GDM1 (cell line): ENCODE measurements around the gene GREB1L.

ENCODE experiments used
- DNase-seq: peaks from one replicate; lab custom pipeline; 2025; lab: John Stamatoyannopoulos, UW

Gene GREB1L

GRCh38 chr18:21489119-21489750, 247.2 kb downstream of the GREB1L start:
- DNase-seq: peak; percentile 44

GRCh38 chr18:21489919-21490495, 248.0 kb downstream of the GREB1L start:
- no peak for DNase-seq

GRCh38 chr18:21490748-21491147, 248.7 kb downstream of the GREB1L start:
- no peak for DNase-seq

GRCh38 chr18:21496277-21496835, 254.3 kb downstream of the GREB1L start:
- no peak for DNase-seq

GRCh38 chr18:21499997-21500396, 258.0 kb downstream of the GREB1L start:
- DNase-seq: no peak

- DNase-seq: no peak
Observed at GRCh38 chr18:21502661-21503060, 260.6 kb downstream of the GREB1L start.

- no peak for DNase-seq
Observed at GRCh38 chr18:21507913-21508701, 266.1 kb downstream of the GREB1L start.

GRCh38 chr18:21509062-21509461, 267.0 kb downstream of the GREB1L start:
- DNase-seq: no peak

- no peak for DNase-seq
Observed at GRCh38 chr18:21513292-21513691, 271.3 kb downstream of the GREB1L start.

GRCh38 chr18:21513741-21514140, 271.7 kb downstream of the GREB1L start:
- DNase-seq: no peak

GRCh38 chr18:21522530-21522929, 280.5 kb downstream of the GREB1L start:
- no peak for DNase-seq

GRCh38 chr18:21525916-21526315, 283.9 kb downstream of the GREB1L start:
- no peak for DNase-seq

GRCh38 chr18:21526463-21526862, 284.4 kb downstream of the GREB1L start:
- no peak for DNase-seq

GRCh38 chr18:21534327-21534726, 292.3 kb downstream of the GREB1L start:
- no peak for DNase-seq

- DNase-seq: no peak
Observed at GRCh38 chr18:21538230-21538629, 296.2 kb downstream of the GREB1L start.

GRCh38 chr18:21546423-21546822, 304.4 kb downstream of the GREB1L start:
- DNase-seq: no peak

- no peak for DNase-seq
Observed at GRCh38 chr18:21548647-21549046, 306.6 kb downstream of the GREB1L start.

- DNase-seq: no peak
Observed at GRCh38 chr18:21550510-21550970, 308.5 kb downstream of the GREB1L start.

- DNase-seq: no peak
Observed at GRCh38 chr18:21557607-21558253, 315.7 kb downstream of the GREB1L start.

GRCh38 chr18:21559195-21559594, 317.2 kb downstream of the GREB1L start:
- no peak for DNase-seq

GRCh38 chr18:21571772-21572171, 329.7 kb downstream of the GREB1L start:
- DNase-seq: no peak
